HuH-7.5 (cell line): Measurements from ENCODE around the gene DMGDH.
"Not testable (repeated sequence)": the region's sequence is repeated elsewhere in the genome, so short reads cannot be mapped to it uniquely, and the experiment has no call there.

Experiments used
- DNase-seq: peaks from one replicate; pipeline ENCODE4 v3.0.0; 2011; ENCODE audit warnings: low spot score

The DMGDH gene

GRCh38 chr5:79011219-79011836 is 58.1 kb downstream of the DMGDH start:
- DNase-seq, result no peak

- no peak for DNase-seq
Measured at GRCh38 chr5:79008362-79008761, 61.1 kb downstream of the DMGDH start.

- no peak for DNase-seq
Measured at GRCh38 chr5:79007872-79008271, 61.6 kb downstream of the DMGDH start.

GRCh38 chr5:79005936-79006631 is 63.4 kb downstream of the DMGDH start:
- no peak for DNase-seq

GRCh38 chr5:79005151-79005550 is 64.3 kb downstream of the DMGDH start:
- DNase-seq, result no peak

- DNase-seq, result no peak
Measured at GRCh38 chr5:79002374-79002773, 67.1 kb downstream of the DMGDH start.

GRCh38 chr5:79001471-79001870 is 68.0 kb downstream of the DMGDH start:
- DNase-seq, result no peak

GRCh38 chr5:78997090-78997489 is 72.4 kb downstream of the DMGDH start:
- DNase-seq, result no peak

GRCh38 chr5:78995521-78996007 is 73.9 kb downstream of the DMGDH start:
- DNase-seq, result no peak

- DNase-seq, result no peak
Measured at GRCh38 chr5:78993165-78993564, 76.3 kb downstream of the DMGDH start.

GRCh38 chr5:78992146-78992545 is 77.3 kb downstream of the DMGDH start:
- DNase-seq, result no peak

- no peak for DNase-seq
Measured at GRCh38 chr5:78989080-78989479, 80.4 kb downstream of the DMGDH start.

GRCh38 chr5:78985725-78986223 is 83.7 kb downstream of the DMGDH start:
- peak; percentile 81 for DNase-seq

- DNase-seq, result peak; percentile 20
Measured at GRCh38 chr5:78985116-78985724, 84.3 kb downstream of the DMGDH start, which contains the start of gene ARSB. TSS of gene ARSB (minus strand) at chr5:78985310. CDS start at chr5:78985248, 62 bp downstream.

GRCh38 chr5:78984439-78985115 is 84.9 kb downstream of the DMGDH start:
- peak; percentile 74 for DNase-seq

- no peak for DNase-seq
Measured at GRCh38 chr5:78983601-78984438, 85.7 kb downstream of the DMGDH start.

- DNase-seq, result not testable (repeated sequence)
Measured at GRCh38 chr5:78983194-78983593, 86.3 kb downstream of the DMGDH start.

- DNase-seq, result no peak
Measured at GRCh38 chr5:78979909-78980308, 89.6 kb downstream of the DMGDH start.

GRCh38 chr5:78979117-78979742 is 90.2 kb downstream of the DMGDH start:
- DNase-seq, result no peak

GRCh38 chr5:78975035-78975434 is 94.4 kb downstream of the DMGDH start:
- no peak for DNase-seq

GRCh38 chr5:78974601-78975000 is 94.9 kb downstream of the DMGDH start:
- DNase-seq, result no peak
